NCI-H1417 (cell line): ENCODE data around the gene ZSCAN22.
"Not testable (repeated sequence)": the region's sequence is repeated elsewhere in the genome, so short reads cannot be mapped to it uniquely, and the experiment has no call there.

Experiments used
- DNase-seq, 3 experiments: peaks; one replicate each; lab custom pipeline; 2025; lab: John Stamatoyannopoulos, UW

ZSCAN22 gene

GRCh38 chr19:58318297-58318696 lies 8.5 kb upstream of the ZSCAN22 start:
- no peak for DNase-seq

GRCh38 chr19:58319241-58319640 lies 7.6 kb upstream of the ZSCAN22 start:
- DNase-seq = no peak

- peak in 2 of 3 experiments; percentile 16 to 60 for DNase-seq
Observed at GRCh38 chr19:58325311-58326022, 1.3 kb upstream of the ZSCAN22 start.

- DNase-seq = no peak
Observed at GRCh38 chr19:58326501-58326913, 287 bp upstream of the ZSCAN22 start.

GRCh38 chr19:58328999-58329398 lies 2.2 kb downstream of the ZSCAN22 start:
- peak in 1 of 3 experiments; percentile 39 for DNase-seq

GRCh38 chr19:58330458-58330857 lies 3.7 kb downstream of the ZSCAN22 start:
- DNase-seq = no peak

- no peak for DNase-seq
Observed at GRCh38 chr19:58332697-58333096, 5.9 kb downstream of the ZSCAN22 start.

GRCh38 chr19:58334691-58335249 lies 8.0 kb downstream of the ZSCAN22 start:
- no peak for DNase-seq

- DNase-seq = no peak
Observed at GRCh38 chr19:58335630-58336029, 8.8 kb downstream of the ZSCAN22 start.

- no peak for DNase-seq
Observed at GRCh38 chr19:58336216-58336615, 9.4 kb downstream of the ZSCAN22 start.

GRCh38 chr19:58336820-58337219 lies 10.0 kb downstream of the ZSCAN22 start:
- no peak for DNase-seq

- no peak for DNase-seq
Observed at GRCh38 chr19:58338336-58338735, 11.5 kb downstream of the ZSCAN22 start.

- no peak for DNase-seq
Observed at GRCh38 chr19:58338825-58339558, 12.2 kb downstream of the ZSCAN22 start.

- DNase-seq = no peak
Observed at GRCh38 chr19:58345558-58345957, 18.8 kb downstream of the ZSCAN22 start.

GRCh38 chr19:58346961-58347929 lies 20.5 kb downstream of the ZSCAN22 start:
- peak; percentile 71 to 84 (median 82) for DNase-seq

- not testable (repeated sequence) for DNase-seq
Observed at GRCh38 chr19:58348080-58348479, 21.3 kb downstream of the ZSCAN22 start.

- DNase-seq = no peak
Observed at GRCh38 chr19:58349590-58349989, 22.8 kb downstream of the ZSCAN22 start.

GRCh38 chr19:58350001-58350861 lies 23.4 kb downstream of the ZSCAN22 start:
- no peak for DNase-seq

- no peak for DNase-seq
Observed at GRCh38 chr19:58350871-58351557, 24.2 kb downstream of the ZSCAN22 start.

GRCh38 chr19:58351558-58351878 lies 24.7 kb downstream of the ZSCAN22 start:
- no peak for DNase-seq
